ENCODE data around the gene DMD. TPM values are rescaled to one million over a fixed set of nuclear protein-coding genes. Genes with fewer than 3 reads are reported as not detected.
A peak's percentile ranks its signal among the peaks of the same experiment; 100 is the strongest.
"Not testable (repeated sequence)": the region's sequence is repeated elsewhere in the genome, so short reads cannot be mapped to it uniquely, and the experiment has no call there.

Gene DMD
- total and polyA plus RNA-seq, 2 experiments from 2014 or later: 1.5 to 2.0 TPM

DNA sequence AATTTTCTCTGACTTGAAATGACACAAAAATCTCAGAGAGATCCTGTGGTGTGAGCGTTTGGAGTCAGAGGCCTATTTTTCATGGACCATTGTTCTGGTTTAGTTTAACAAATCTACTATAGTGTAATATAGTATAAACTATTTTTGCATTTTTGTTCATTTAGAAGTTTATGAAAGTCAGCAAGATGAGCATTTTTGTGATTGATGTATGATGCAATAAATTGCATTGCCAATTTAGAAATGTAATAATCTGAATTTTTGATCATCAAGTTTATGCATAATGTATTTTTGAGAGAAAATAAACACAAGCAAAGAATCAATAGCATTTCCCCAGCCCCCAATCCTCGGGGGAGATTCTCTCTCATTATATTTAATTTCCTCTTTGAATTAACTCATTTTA is 1620.0 kb downstream of the DMD start:
- Histone ChIP-seq H3K4me1 (ENCODE audit: insufficient read depth) (peaks cover 7% of the 10 kb centered on the region; the same call in 1 of the 2 replicates), H3F3A (ENCODE audit: insufficient read depth) (peaks cover 5% of the 10 kb centered on the region; the same call in 1 of the 2 replicates), H2AFZ (peak overlapping the region; percentile 47; the same call in 1 of the 2 replicates), H3K27ac (no peak overlapping the region), H3K27me3 (replicated peaks; ENCODE audit: insufficient read depth) (no peaks in the 10 kb centered on the region), H3K9me2 (ENCODE audit: insufficient read depth) (no peaks in the 10 kb centered on the region), H3K36me3 (ENCODE audit: low read depth) (no peaks in the 10 kb centered on the region), H3K79me2 (ENCODE audit: insufficient read depth) (no peaks in the 10 kb centered on the region), H4K20me1 (ENCODE audit: insufficient read depth) (no peaks in the 10 kb centered on the region), H3K9ac (no peak overlapping the region), H3K4me3 (no peak overlapping the region), H3K9me3 (ENCODE audit: low read depth) (no peaks in the 10 kb centered on the region), H3K4me2 (ENCODE audit: unreplicated experiment) (peak overlapping the region; percentile 7)
- in situ Hi-C loops (cut with MboI): no loop called here
- no peak for DNase-seq
- TF ChIP-seq EZH2phosphoT487 (IDR thresholded peaks at IDR 0.05; ENCODE audit: insufficient read depth, low read depth) (no peak), EZH2 (IDR thresholded peaks at IDR 0.05; ENCODE audit: insufficient read depth, poor library complexity, severe bottlenecking) (no peak)
- 57 to 60% methylated on average over 2 of the region's 2 CpGs for WGBS, 2 experiments (ENCODE audit: low coverage in 1 of 2, low lambda C conversion rate in 2 of 2, missing lambda C conversion rate in 2 of 2)

DNA sequence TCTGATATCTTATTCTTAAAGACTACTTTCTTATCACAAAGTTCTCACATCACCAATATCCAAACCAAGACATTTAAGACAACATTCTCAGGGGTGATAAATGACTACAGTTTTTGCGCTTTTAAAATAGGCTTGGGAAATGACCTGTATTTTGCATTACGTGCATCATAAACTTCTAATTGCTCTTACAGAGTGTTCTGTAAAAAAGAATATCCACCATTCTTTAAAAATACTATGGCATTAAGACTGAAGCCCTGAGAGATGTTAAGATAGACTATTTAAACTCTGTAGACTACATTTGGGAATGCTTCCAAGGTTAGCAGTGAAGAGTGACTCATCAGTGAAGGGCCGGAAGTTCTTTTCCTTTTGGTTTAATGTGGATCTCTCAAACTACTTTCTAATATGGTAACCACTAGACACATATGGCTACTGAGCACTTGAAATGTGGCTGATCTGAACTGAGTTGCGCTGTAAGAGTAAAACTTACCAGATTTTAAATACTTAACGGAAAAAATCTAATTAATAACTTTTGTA is 1620.7 kb downstream of the DMD start:
- Histone ChIP-seq H3K79me2 (ENCODE audit: insufficient read depth) (no peaks in the 10 kb centered on the region), H3K9me2 (ENCODE audit: insufficient read depth) (no peaks in the 10 kb centered on the region), H3K4me2 (ENCODE audit: unreplicated experiment) (peak overlapping the region; percentile 7), H4K20me1 (ENCODE audit: insufficient read depth) (no peaks in the 10 kb centered on the region), H3K36me3 (ENCODE audit: low read depth) (no peaks in the 10 kb centered on the region), H3K4me1 (ENCODE audit: insufficient read depth) (peaks cover 7% of the 10 kb centered on the region; the same call in 1 of the 2 replicates), H3F3A (ENCODE audit: insufficient read depth) (peaks cover 5% of the 10 kb centered on the region; the same call in 1 of the 2 replicates), H3K27me3 (replicated peaks; ENCODE audit: insufficient read depth) (no peaks in the 10 kb centered on the region), H2AFZ (peak overlapping the region; percentile 47; the same call in 1 of the 2 replicates), H3K27ac (no peak overlapping the region), H3K9ac (no peak overlapping the region), H3K9me3 (ENCODE audit: low read depth) (no peaks in the 10 kb centered on the region), H3K4me3 (no peak overlapping the region)
- in situ Hi-C loops (cut with MboI): no loop called here
- 42% methylated on average over 5 of the region's 5 CpGs for WGBS, 2 experiments (ENCODE audit: low coverage in 1 of 2, low lambda C conversion rate in 2 of 2, missing lambda C conversion rate in 2 of 2)
- peak; percentile 74 for DNase-seq
- TF ChIP-seq EZH2 (IDR thresholded peaks at IDR 0.05; ENCODE audit: insufficient read depth, poor library complexity, severe bottlenecking): no peak
- no peak for TF ChIP-seq EZH2phosphoT487 (IDR thresholded peaks at IDR 0.05; ENCODE audit: insufficient read depth, low read depth)

DNA sequence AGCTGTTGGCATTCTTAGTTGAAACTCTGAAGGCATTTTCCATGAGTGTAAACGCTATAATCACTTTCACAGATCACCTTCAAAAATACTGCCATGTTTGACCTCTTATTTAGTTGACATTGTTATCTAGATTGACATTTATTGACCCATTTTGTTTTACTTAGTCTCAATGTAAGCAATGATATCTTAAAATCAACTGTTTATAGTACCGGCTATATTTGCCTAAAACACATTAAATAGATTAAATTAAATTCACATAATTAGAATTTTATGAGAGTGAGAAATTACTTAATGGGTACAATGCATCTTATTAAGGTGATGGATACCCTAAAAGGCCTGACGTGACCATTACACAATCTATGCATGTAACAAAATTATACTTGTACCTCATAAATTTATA is 1621.8 kb downstream of the DMD start:
- no peaks in the 10 kb centered on the region for H3K9me3 ChIP-seq (ENCODE audit: low read depth)
- WGBS, 2 experiments (ENCODE audit: low coverage in 1 of 2, low lambda C conversion rate in 2 of 2, missing lambda C conversion rate in 2 of 2): 87 to 95% methylated on average over 3 of the region's 3 CpGs
- H3F3A ChIP-seq (ENCODE audit: insufficient read depth): peaks cover 5% of the 10 kb centered on the region; the same call in 1 of the 2 replicates
- in situ Hi-C loops (cut with MboI): no loop called here
- H3K27me3 ChIP-seq (replicated peaks; ENCODE audit: insufficient read depth): no peaks in the 10 kb centered on the region
- no peaks in the 10 kb centered on the region for H3K79me2 ChIP-seq (ENCODE audit: insufficient read depth)
- no peak overlapping the region for H3K4me3 ChIP-seq
- TF ChIP-seq EZH2 (IDR thresholded peaks at IDR 0.05; ENCODE audit: insufficient read depth, poor library complexity, severe bottlenecking) (no peak), EZH2phosphoT487 (IDR thresholded peaks at IDR 0.05; ENCODE audit: insufficient read depth, low read depth) (no peak)
- peaks cover 7% of the 10 kb centered on the region; the same call in 1 of the 2 replicates for H3K4me1 ChIP-seq (ENCODE audit: insufficient read depth)
- no peaks in the 10 kb centered on the region for H3K36me3 ChIP-seq (ENCODE audit: low read depth)
- H3K4me2 ChIP-seq (ENCODE audit: unreplicated experiment): no peak overlapping the region
- no peak overlapping the region for H2AFZ ChIP-seq
- no peaks in the 10 kb centered on the region for H3K9me2 ChIP-seq (ENCODE audit: insufficient read depth)
- no peak for DNase-seq
- H3K27ac ChIP-seq: no peak overlapping the region
- H4K20me1 ChIP-seq (ENCODE audit: insufficient read depth): no peaks in the 10 kb centered on the region
- no peak overlapping the region for H3K9ac ChIP-seq

DNA sequence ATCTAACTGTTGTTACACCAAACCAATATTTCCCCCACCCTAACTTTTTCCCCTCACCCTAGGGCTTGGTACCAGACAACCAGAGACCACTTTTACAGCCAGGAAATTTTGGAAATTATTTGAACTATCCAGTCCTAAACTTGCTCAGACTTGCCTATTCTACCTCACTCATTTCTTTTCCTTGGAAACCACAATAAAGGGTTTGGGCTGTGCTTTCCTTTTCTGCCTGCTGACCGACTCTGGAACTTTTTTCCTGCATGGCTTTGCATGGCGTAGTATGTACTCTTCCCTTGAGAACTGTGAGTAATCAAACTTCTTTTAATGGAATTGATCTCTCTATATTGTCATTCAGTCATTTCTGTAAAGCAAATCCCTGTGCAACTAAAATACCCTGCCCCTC is 1623.0 kb downstream of the DMD start:
- 83 to 92% methylated on average over 2 of the region's 2 CpGs for WGBS, 2 experiments (ENCODE audit: low coverage in 1 of 2, low lambda C conversion rate in 2 of 2, missing lambda C conversion rate in 2 of 2)
- Histone ChIP-seq H3K4me2 (ENCODE audit: unreplicated experiment) (no peak overlapping the region), H2AFZ (no peak overlapping the region), H3F3A (ENCODE audit: insufficient read depth) (peaks cover 5% of the 10 kb centered on the region; the same call in 1 of the 2 replicates), H3K27ac (no peak overlapping the region), H3K9ac (no peak overlapping the region), H3K27me3 (replicated peaks; ENCODE audit: insufficient read depth) (no peaks in the 10 kb centered on the region), H3K4me1 (ENCODE audit: insufficient read depth) (peaks cover 7% of the 10 kb centered on the region; the same call in 1 of the 2 replicates), H3K36me3 (ENCODE audit: low read depth) (no peaks in the 10 kb centered on the region), H3K9me2 (ENCODE audit: insufficient read depth) (no peaks in the 10 kb centered on the region), H3K79me2 (ENCODE audit: insufficient read depth) (no peaks in the 10 kb centered on the region), H3K4me3 (no peak overlapping the region), H3K9me3 (ENCODE audit: low read depth) (no peaks in the 10 kb centered on the region), H4K20me1 (ENCODE audit: insufficient read depth) (no peaks in the 10 kb centered on the region)
- TF ChIP-seq EZH2phosphoT487 (IDR thresholded peaks at IDR 0.05; ENCODE audit: insufficient read depth, low read depth) (no peak), EZH2 (IDR thresholded peaks at IDR 0.05; ENCODE audit: insufficient read depth, poor library complexity, severe bottlenecking) (no peak)
- DNase-seq: no peak
- in situ Hi-C loops (cut with MboI): no loop called here

DNA sequence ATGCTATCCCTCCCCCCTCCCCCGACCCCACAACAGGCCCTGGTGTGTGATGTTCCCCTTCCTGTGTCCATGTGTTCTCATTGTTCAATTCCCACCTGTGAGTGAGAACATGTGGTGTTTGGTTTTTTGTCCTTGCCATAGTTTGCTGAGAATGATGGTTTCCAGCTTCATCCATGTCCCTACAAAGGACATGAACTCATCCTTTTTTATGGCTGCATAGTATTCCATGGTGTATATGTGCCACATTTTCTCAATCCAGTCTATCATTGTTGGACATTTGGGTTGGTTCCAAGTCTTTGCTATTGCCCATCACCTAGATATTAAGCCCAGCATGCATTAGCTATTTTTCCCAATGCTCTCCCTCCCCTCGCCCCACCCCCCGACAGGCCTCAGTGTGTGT is 1627.5 kb downstream of the DMD start:
- H3K27me3 ChIP-seq (replicated peaks; ENCODE audit: insufficient read depth); H3K4me3 ChIP-seq; H4K20me1 ChIP-seq (ENCODE audit: insufficient read depth); H3K9ac ChIP-seq; H3K4me2 ChIP-seq (ENCODE audit: unreplicated experiment); H3K27ac ChIP-seq; H3K79me2 ChIP-seq (ENCODE audit: insufficient read depth); H3K9me2 ChIP-seq (ENCODE audit: insufficient read depth); H2AFZ ChIP-seq; H3K9me3 ChIP-seq (ENCODE audit: low read depth); H3K36me3 ChIP-seq (ENCODE audit: low read depth); in situ Hi-C loops (cut with MboI); H3F3A ChIP-seq (ENCODE audit: insufficient read depth); DNase-seq: not testable (repeated sequence)
- H3K4me1 ChIP-seq (ENCODE audit: insufficient read depth): peaks cover 16% of the 10 kb centered on the region
- WGBS, 2 experiments (ENCODE audit: low coverage in 1 of 2, low lambda C conversion rate in 2 of 2, missing lambda C conversion rate in 2 of 2): 83 to 100% methylated on average over 1 to 3 of the region's 3 CpGs

Measured in GM23248 (cell line).